A549 (cell line): ENCODE results near the gene CCL19. TPM values are rescaled to one million over a fixed set of nuclear protein-coding genes. Genes with fewer than 3 reads are reported as not detected.

Experiments
- ATAC-seq, 2 experiments: fragments of 200-7000 bp in 1 of 2; fragments of >200 bp in 1 of 2; cut with Nextera tagmentation in 1 of 2; cut with Tn5 transposase in 1 of 2; 3 replicates each; pipeline versions ENCODE4 v1.8.0 to v1.9.1; 2018 to 2020; ENCODE audit warnings: mild to moderate bottlenecking in 1 of 2, moderate library complexity in 1 of 2
- CTCF ChIA-PET: fragments of 300-600 bp; sonication (Branson Sonifier 250); formaldehyde crosslinking; extraction: SDS; loops from one replicate; lab custom pipeline; 2021; ENCODE audit warnings: antibody characterized with exemption, inconsistent platforms; lab: Yijun Ruan, JAX
- POLR2A ChIA-PET: fragments of 350-600 bp; formaldehyde crosslinking; extraction: SDS; loops from one replicate; lab custom pipeline; 2021; ENCODE audit warnings: antibody characterized with exemption, inconsistent platforms; lab: Yijun Ruan, JAX
- DNase-seq, 2 experiments: peaks; one replicate each; pipeline versions ENCODE4 v3.0.0 to v3.0.0-alpha.2; 2011 to 2016; ENCODE audit warnings: low read depth in 1 of 2, low spot score in 1 of 2
- FAIRE-seq: peaks from 2 replicates; lab custom pipeline; 2011; peaks lifted over from hg19 to GRCh38; lab: Jason Lieb, UNC
- H3K27ac ChIP-seq, 2 experiments: fragments of >200 bp; sonication (Bioruptor Twin); formaldehyde crosslinking; 3 replicates each; pipeline ENCODE4 v1.5.1; 2016 to 2017
- H3K4me1 ChIP-seq: fragments of >200 bp; sonication (Bioruptor Twin); formaldehyde crosslinking; 3 replicates; pipeline ENCODE4 v1.6.1; 2016
- H3K4me2 ChIP-seq: fragments of >200 bp; sonication (Bioruptor Twin); formaldehyde crosslinking; 3 replicates; pipeline ENCODE4 v1.6.1; 2016
- H3K4me3 ChIP-seq: fragments of >200 bp; sonication (Bioruptor Twin); formaldehyde crosslinking; 3 replicates; pipeline ENCODE4 v1.5.1; 2016
- H3K9me3 ChIP-seq: fragments of >200 bp; sonication (Bioruptor Twin); formaldehyde crosslinking; 3 replicates; pipeline ENCODE4 v1.6.1; 2016
- CHD4 ChIP-seq: fragments of 200-600 bp; sonication (generic); IDR thresholded peaks from 2 replicates; pipeline ENCODE4 v1.6.1; 2016; ENCODE audit warnings: antibody characterized with exemption, mild to moderate bottlenecking, borderline replicate concordance
- FOXS1 ChIP-seq: fragments of 250-450 bp; sonication (Bioruptor Pico); IDR thresholded peaks from 2 replicates; pipeline ENCODE4 v1.5.0; 2020; ENCODE audit warnings: mild to moderate bottlenecking, moderate library complexity
- HOXA7 ChIP-seq: fragments of 250-450 bp; sonication (Bioruptor Pico); IDR thresholded peaks from 2 replicates; pipeline ENCODE4 v1.5.0; 2020; ENCODE audit warnings: mild to moderate bottlenecking, moderate library complexity
- JUN ChIP-seq, 2 experiments: fragments of >200 bp; sonication (Bioruptor Twin); formaldehyde crosslinking; IDR thresholded peaks; 2 replicates in 1 of 2; 3 replicates in 1 of 2; pipeline ENCODE4 v1.6.1; 2016 to 2017
- MAFK ChIP-seq: fragments of 450-650 bp; IDR thresholded peaks from 2 replicates; pipeline ENCODE4 v1.6.1; 2014; ENCODE audit not compliant: partially characterized antibody
- MAZ ChIP-seq: fragments of 150-350 bp; IDR thresholded peaks from 2 replicates; pipeline ENCODE4 v1.6.1; 2014; ENCODE audit warnings: antibody characterized with exemption, low read depth, low read length, borderline replicate concordance
- NFE2L2 ChIP-seq: fragments of 150-350 bp; conservative IDR thresholded peaks from 2 replicates; pipeline ENCODE4 v1.6.1; 2014; ENCODE audit warnings: low read length
- NR3C1 ChIP-seq: fragments of >200 bp; sonication (Bioruptor Twin); formaldehyde crosslinking; IDR thresholded peaks from 3 replicates; pipeline ENCODE4 v1.6.1; 2017
- PHF8 ChIP-seq: fragments of 200-600 bp; sonication (generic); IDR thresholded peaks from 2 replicates; pipeline ENCODE4 v1.6.1; 2016; ENCODE audit warnings: low read depth, mild to moderate bottlenecking, antibody characterized with exemption, moderate library complexity, borderline replicate concordance
- RAD21 ChIP-seq, 2 experiments: fragments of >200 bp in 1 of 2; sonication (Bioruptor Twin) in 1 of 2; formaldehyde crosslinking in 1 of 2; IDR thresholded peaks in 1 of 2; conservative IDR thresholded peaks in 1 of 2; 2 replicates in 1 of 2; 3 replicates in 1 of 2; pipeline ENCODE4 v1.6.1; 2012 to 2018; ENCODE audit warnings: inconsistent platforms in 1 of 2
- RARB ChIP-seq: fragments of 250-450 bp; sonication (Bioruptor Pico); IDR thresholded peaks from 2 replicates; pipeline ENCODE4 v1.8.0; 2021; ENCODE audit warnings: mild to moderate bottlenecking, moderate library complexity
- RFX5 ChIP-seq: fragments of 450-650 bp; IDR thresholded peaks from 2 replicates; pipeline ENCODE4 v1.7.1; 2014; ENCODE audit warnings: antibody characterized with exemption, mild to moderate bottlenecking, moderate library complexity
- RNF2 ChIP-seq: fragments of 200-600 bp; sonication (generic); IDR thresholded peaks from 2 replicates; pipeline ENCODE4 v1.6.1; 2016; ENCODE audit warnings: low read depth, mild to moderate bottlenecking, antibody characterized with exemption, moderate library complexity, borderline replicate concordance
- SMC3 ChIP-seq: fragments of >200 bp; sonication (Bioruptor Twin); formaldehyde crosslinking; IDR thresholded peaks from 3 replicates; pipeline ENCODE4 v1.6.1; 2018; ENCODE audit warnings: inconsistent platforms
- TP53 ChIP-seq: fragments of 250-450 bp; sonication (Bioruptor Pico); IDR thresholded peaks from 2 replicates; pipeline ENCODE4 v1.5.0; 2021; ENCODE audit warnings: mild to moderate bottlenecking, moderate library complexity
- USF2 ChIP-seq: fragments of 450-650 bp; IDR thresholded peaks from 2 replicates; pipeline ENCODE4 v1.6.1; 2014; ENCODE audit warnings: antibody characterized with exemption
- ZC3H11A ChIP-seq: fragments of 450-650 bp; IDR thresholded peaks from 2 replicates; pipeline ENCODE4 v1.6.1; 2014; ENCODE audit warnings: antibody characterized with exemption, mild to moderate bottlenecking
- ZFP36 ChIP-seq: fragments of 450-650 bp; IDR thresholded peaks from 2 replicates; pipeline ENCODE4 v1.6.1; 2014; ENCODE audit warnings: borderline replicate concordance; ENCODE audit not compliant: partially characterized antibody
- ZSCAN20 ChIP-seq: fragments of 250-450 bp; sonication (Bioruptor Pico); IDR thresholded peaks from 2 replicates; pipeline ENCODE4 v1.8.0; 2022; ENCODE audit warnings: mild to moderate bottlenecking, moderate library complexity
- WGBS: methylation state at CpG from one replicate; pipeline ENCODE4 v1.1.6; 2017; ENCODE audit errors: missing lambda C conversion rate; 5-methylcytosine and 5-hydroxymethylcytosine counted together
- polyA plus RNA-seq, 4 experiments: library from polyadenylated mRNA; depleted of rRNA in 3 of 4; stranded (reverse); fragments of >200 nt; fragmentation: RNase III in 1 of 4; extraction: RNeasy Plus Mini Kit Qiagen cat#74134 plus additional on column Dnase treatment in 1 of 4; gene quantifications; 2 replicates in 3 of 4; 3 replicates in 1 of 4; pipeline ENCODE4 v1.2.3, GENCODE V29; 2011 to 2017
- TF ChIP-seq, protein P1 (sequence below): fragments of 200-600 bp; sonication (generic); IDR thresholded peaks from 2 replicates; pipeline ENCODE4 v1.6.1; 2016; ENCODE audit warnings: antibody characterized with exemption, mild to moderate bottlenecking, moderate library complexity
- TF ChIP-seq, protein P2 (sequence below): fragments of >200 bp; sonication (Bioruptor Twin); formaldehyde crosslinking; IDR thresholded peaks from 3 replicates; pipeline ENCODE4 v1.6.1; 2016
- TF ChIP-seq, protein P3 (sequence below): fragments of 250-450 bp; sonication (Bioruptor Pico); IDR thresholded peaks from 2 replicates; pipeline ENCODE4 v1.5.0; 2021; ENCODE audit warnings: mild to moderate bottlenecking, moderate library complexity, borderline replicate concordance

The CCL19 gene
- polyA plus RNA-seq, 2 of the 4 experiments (the other 2 are of a cell fraction), result not detected

DNA sequence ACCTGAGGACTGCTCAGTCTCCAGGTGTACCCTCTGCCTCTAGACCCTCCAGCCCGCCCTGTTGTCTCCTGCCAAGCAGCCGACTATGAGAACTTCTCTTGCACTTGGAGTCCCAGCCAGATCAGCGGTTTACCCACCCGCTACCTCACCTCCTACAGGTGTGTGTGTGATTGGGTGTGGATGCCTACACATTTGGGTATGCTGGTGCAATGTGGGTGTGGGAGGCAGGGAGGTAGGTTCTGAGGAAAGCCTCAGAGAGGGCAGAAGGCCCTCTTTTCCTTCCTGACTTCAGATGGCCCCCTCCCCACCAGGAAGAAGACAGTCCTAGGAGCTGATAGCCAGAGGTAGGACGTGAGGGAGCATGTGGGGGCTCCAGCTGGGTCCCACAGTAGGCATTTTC, 34.1 kb downstream of the CCL19 start (continued):
- TF ChIP-seq, protein P1, sequence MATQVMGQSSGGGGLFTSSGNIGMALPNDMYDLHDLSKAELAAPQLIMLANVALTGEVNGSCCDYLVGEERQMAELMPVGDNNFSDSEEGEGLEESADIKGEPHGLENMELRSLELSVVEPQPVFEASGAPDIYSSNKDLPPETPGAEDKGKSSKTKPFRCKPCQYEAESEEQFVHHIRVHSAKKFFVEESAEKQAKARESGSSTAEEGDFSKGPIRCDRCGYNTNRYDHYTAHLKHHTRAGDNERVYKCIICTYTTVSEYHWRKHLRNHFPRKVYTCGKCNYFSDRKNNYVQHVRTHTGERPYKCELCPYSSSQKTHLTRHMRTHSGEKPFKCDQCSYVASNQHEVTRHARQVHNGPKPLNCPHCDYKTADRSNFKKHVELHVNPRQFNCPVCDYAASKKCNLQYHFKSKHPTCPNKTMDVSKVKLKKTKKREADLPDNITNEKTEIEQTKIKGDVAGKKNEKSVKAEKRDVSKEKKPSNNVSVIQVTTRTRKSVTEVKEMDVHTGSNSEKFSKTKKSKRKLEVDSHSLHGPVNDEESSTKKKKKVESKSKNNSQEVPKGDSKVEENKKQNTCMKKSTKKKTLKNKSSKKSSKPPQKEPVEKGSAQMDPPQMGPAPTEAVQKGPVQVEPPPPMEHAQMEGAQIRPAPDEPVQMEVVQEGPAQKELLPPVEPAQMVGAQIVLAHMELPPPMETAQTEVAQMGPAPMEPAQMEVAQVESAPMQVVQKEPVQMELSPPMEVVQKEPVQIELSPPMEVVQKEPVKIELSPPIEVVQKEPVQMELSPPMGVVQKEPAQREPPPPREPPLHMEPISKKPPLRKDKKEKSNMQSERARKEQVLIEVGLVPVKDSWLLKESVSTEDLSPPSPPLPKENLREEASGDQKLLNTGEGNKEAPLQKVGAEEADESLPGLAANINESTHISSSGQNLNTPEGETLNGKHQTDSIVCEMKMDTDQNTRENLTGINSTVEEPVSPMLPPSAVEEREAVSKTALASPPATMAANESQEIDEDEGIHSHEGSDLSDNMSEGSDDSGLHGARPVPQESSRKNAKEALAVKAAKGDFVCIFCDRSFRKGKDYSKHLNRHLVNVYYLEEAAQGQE, result no peak
- TF ChIP-seq ZC3H11A, result no peak
- no peak for TF ChIP-seq HOXA7 (CRISPR knock-in tag)
- TF ChIP-seq NFE2L2, result no peak

DNA sequence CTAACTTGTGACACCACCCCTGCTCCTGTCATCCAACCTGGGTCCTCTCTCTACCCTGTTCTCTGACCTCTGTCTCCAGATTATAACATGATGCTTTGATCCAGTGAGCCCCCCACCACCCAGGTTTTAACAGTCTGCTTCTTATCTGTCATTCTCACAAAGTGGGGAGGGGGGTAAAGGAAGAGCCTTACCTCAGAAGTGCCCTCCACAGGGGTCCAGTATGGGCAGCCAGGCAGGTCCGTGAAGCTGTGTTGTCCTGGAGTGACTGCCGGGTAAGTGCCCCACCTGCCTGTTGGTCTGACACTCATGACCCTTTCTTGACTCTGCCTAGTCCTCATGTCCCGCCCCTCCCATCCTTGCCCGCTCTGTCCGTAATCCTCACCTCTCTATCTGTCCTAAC, 35.7 kb downstream of the CCL19 start:
- ChIA-PET POLR2A (interaction anchor here (0.7 kb wide), 1 partner anchor 16 kb away, joined by 6 read pairs; no protein-coding TSS in a partner anchor), CTCF (interaction anchor here (0.6 to 12.1 kb wide), 5 partner anchors 9 to 135 kb away, joined by 3 to 288 read pairs (median 3); partner anchors contain the start of genes CNTFR, GALT, IL11RA and SIGMAR1)
- no peaks in the 10 kb centered on the region for H3K9me3 ChIP-seq
- TF ChIP-seq NR3C1 (no peak), FOXS1 (CRISPR knock-in tag) (no peak), ZFP36 (no peak), ZSCAN20 (CRISPR knock-in tag) (no peak), TP53 (CRISPR knock-in tag) (no peak), RARB (no peak), MAZ (no peak), PHF8 (no peak), USF2 (no peak), RFX5 (no peak), MAFK (no peak), JUN (IDR thresholded peaks at IDR 0.05) (no peak), SMC3 (no peak), CHD4 (no peak), RNF2 (no peak), RAD21 (conservative IDR thresholded peaks at IDR 0.05 in 1 of 2, IDR thresholded peaks at IDR 0.05 in 1 of 2) (no peak)
- TF ChIP-seq, protein P2, sequence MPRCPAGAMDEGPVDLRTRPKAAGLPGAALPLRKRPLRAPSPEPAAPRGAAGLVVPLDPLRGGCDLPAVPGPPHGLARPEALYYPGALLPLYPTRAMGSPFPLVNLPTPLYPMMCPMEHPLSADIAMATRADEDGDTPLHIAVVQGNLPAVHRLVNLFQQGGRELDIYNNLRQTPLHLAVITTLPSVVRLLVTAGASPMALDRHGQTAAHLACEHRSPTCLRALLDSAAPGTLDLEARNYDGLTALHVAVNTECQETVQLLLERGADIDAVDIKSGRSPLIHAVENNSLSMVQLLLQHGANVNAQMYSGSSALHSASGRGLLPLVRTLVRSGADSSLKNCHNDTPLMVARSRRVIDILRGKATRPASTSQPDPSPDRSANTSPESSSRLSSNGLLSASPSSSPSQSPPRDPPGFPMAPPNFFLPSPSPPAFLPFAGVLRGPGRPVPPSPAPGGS, result no peak
- TF ChIP-seq, protein P3, sequence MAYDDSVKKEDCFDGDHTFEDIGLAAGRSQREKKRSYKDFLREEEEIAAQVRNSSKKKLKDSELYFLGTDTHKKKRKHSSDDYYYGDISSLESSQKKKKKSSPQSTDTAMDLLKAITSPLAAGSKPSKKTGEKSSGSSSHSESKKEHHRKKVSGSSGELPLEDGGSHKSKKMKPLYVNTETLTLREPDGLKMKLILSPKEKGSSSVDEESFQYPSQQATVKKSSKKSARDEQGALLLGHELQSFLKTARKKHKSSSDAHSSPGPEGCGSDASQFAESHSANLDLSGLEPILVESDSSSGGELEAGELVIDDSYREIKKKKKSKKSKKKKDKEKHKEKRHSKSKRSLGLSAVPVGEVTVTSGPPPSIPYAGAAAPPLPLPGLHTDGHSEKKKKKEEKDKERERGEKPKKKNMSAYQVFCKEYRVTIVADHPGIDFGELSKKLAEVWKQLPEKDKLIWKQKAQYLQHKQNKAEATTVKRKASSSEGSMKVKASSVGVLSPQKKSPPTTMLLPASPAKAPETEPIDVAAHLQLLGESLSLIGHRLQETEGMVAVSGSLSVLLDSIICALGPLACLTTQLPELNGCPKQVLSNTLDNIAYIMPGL (CRISPR knock-in tag), result no peak
- ATAC-seq (no peak), DNase-seq (no peak), FAIRE-seq (no peak)
- H3K4me1 ChIP-seq, result peaks cover 17% of the 10 kb centered on the region
- 91% methylated on average over 4 of the region's 5 CpGs for WGBS
- no peak overlapping the region for H3K27ac ChIP-seq
- H3K4me2 ChIP-seq, result no peak overlapping the region
- no peak overlapping the region for H3K4me3 ChIP-seq
